Gastrocnemius medialis (tissue), 4 donors: Measurements from ENCODE around the gene RTKN2.

Source experiments
- POLR2A ChIP-seq, 2 donors: fragments of 450-650 bp; IDR thresholded peaks; one replicate each; pipeline ENCODE4 v1.6.1; 2017; ENCODE audit warnings: antibody characterized with exemption in 2 of 2, mild to moderate bottlenecking in 2 of 2, moderate library complexity in 2 of 2
- TF ChIP-seq, protein P1 (sequence below), 5 experiments: fragments of 450-650 bp in 3 of 5; fragments of 200-600 bp in 2 of 5; sonication (generic) in 2 of 5; IDR thresholded peaks in 4 of 5; conservative IDR thresholded peaks in 1 of 5; 1 replicate in 4 of 5; 2 replicates in 1 of 5; pipeline ENCODE4 v1.5.1; 2016 to 2019; ENCODE audit warnings: antibody characterized with exemption in 5 of 5, mild to moderate bottlenecking in 3 of 5, moderate library complexity in 3 of 5

DNA sequence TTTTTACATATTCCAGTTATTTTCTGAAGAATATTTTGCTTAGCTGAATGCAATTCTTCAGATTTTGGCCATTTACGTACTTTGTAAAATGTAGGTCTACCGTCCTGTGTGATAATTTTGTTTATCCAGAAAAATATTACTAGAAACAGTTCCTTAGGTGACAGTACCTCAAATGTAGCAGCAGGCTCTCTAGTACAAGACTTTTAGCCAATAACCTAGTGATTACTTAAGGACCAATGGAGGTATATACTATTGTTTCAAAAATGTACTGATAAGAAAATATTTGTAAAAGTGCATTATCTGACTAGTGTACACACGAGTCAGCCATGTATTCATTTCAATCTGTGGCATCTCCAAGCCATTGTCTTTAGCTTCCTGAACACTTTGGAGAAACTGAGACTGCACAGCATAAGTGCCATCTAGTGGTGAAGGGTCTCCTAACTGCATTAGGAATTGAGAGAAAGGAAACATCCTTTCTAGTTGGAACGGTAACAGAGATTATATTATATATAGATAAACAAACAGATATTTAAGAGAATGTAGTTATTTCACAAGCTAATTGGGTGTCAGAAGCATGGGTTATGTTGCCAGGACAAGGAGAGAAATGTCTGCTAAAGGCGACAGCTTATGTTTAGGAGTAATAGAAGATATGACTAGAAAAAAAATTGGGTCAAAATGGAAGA, 23.7 kb downstream of the RTKN2 start:
- TF ChIP-seq, protein P1, sequence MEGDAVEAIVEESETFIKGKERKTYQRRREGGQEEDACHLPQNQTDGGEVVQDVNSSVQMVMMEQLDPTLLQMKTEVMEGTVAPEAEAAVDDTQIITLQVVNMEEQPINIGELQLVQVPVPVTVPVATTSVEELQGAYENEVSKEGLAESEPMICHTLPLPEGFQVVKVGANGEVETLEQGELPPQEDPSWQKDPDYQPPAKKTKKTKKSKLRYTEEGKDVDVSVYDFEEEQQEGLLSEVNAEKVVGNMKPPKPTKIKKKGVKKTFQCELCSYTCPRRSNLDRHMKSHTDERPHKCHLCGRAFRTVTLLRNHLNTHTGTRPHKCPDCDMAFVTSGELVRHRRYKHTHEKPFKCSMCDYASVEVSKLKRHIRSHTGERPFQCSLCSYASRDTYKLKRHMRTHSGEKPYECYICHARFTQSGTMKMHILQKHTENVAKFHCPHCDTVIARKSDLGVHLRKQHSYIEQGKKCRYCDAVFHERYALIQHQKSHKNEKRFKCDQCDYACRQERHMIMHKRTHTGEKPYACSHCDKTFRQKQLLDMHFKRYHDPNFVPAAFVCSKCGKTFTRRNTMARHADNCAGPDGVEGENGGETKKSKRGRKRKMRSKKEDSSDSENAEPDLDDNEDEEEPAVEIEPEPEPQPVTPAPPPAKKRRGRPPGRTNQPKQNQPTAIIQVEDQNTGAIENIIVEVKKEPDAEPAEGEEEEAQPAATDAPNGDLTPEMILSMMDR (IDR thresholded peaks at IDR 0.05 in 4 of 5, conservative IDR thresholded peaks at IDR 0.05 in 1 of 5): peak; percentile 75 to 88 (median 83)
- no peak for TF ChIP-seq POLR2A (IDR thresholded peaks at IDR 0.05)
